Astrocyte (in vitro differentiated cells and primary cell): ENCODE data around the gene RNH1. TPM values are rescaled to one million over a fixed set of nuclear protein-coding genes. Genes with fewer than 3 reads are reported as not detected.

ENCODE experiments used
- DNase-seq: peaks from one replicate; pipeline ENCODE4 v3.0.0-alpha.2; 2010; ENCODE audit warnings: low read depth
- FAIRE-seq: peaks from 2 replicates; lab custom pipeline; 2011; peaks lifted over from hg19 to GRCh38; lab: Jason Lieb, UNC
- H2AFZ ChIP-seq: 2 replicates; pipeline ENCODE4 v1.6.0; 2012; ENCODE audit warnings: low read depth, low read length, inconsistent platforms
- H3K27ac ChIP-seq: 2 replicates; pipeline ENCODE4 v1.5.1; 2011; ENCODE audit warnings: low read depth, low read length, inconsistent platforms
- H3K27me3 ChIP-seq: 2 replicates; pipeline ENCODE4 v1.6.0; 2011; ENCODE audit warnings: low read length, inconsistent platforms; ENCODE audit not compliant: insufficient read depth
- H3K36me3 ChIP-seq: 2 replicates; pipeline ENCODE4 v1.5.1; 2011; ENCODE audit warnings: low read length, inconsistent platforms; ENCODE audit not compliant: insufficient read depth
- H3K4me1 ChIP-seq: 2 replicates; pipeline ENCODE4 v1.5.1; 2011; ENCODE audit warnings: low read length, inconsistent platforms; ENCODE audit not compliant: insufficient read depth
- H3K4me2 ChIP-seq: 2 replicates; pipeline ENCODE4 v1.6.0; 2012; ENCODE audit warnings: low read length, inconsistent platforms
- H3K4me3 ChIP-seq: 2 replicates; pipeline ENCODE4 v1.5.1; 2011; ENCODE audit warnings: low read depth, mild to moderate bottlenecking, low read length, inconsistent platforms; ENCODE audit not compliant: insufficient read depth
- H3K79me2 ChIP-seq: 2 replicates; pipeline ENCODE4 v1.6.0; 2012; ENCODE audit warnings: mild to moderate bottlenecking, low read length, inconsistent platforms; ENCODE audit not compliant: insufficient read depth
- H3K9ac ChIP-seq: 2 replicates; pipeline ENCODE4 v1.6.0; 2012; ENCODE audit warnings: mild to moderate bottlenecking, low read length, inconsistent platforms
- H3K9me3 ChIP-seq: 2 replicates; pipeline ENCODE4 v1.5.1; 2012; ENCODE audit warnings: low read depth, mild to moderate bottlenecking, low read length, inconsistent platforms; ENCODE audit not compliant: insufficient read depth
- H4K20me1 ChIP-seq: 2 replicates; pipeline ENCODE4 v1.6.0; 2012; ENCODE audit warnings: low read length, inconsistent platforms; ENCODE audit not compliant: insufficient read depth
- H3K27ac Mint-ChIP-seq: one replicate; pipeline ENCODE4 v1.8.0; 2021; ENCODE audit warnings: mild to moderate bottlenecking, mixed read lengths; ENCODE audit not compliant: unreplicated experiment
- H3K27me3 Mint-ChIP-seq: one replicate; pipeline ENCODE4 v1.8.0; 2021; ENCODE audit warnings: low read depth, mixed read lengths; ENCODE audit not compliant: unreplicated experiment
- H3K36me3 Mint-ChIP-seq: one replicate; pipeline ENCODE4 v1.8.0; 2021; ENCODE audit warnings: low read depth, mixed read lengths; ENCODE audit not compliant: unreplicated experiment
- H3K4me1 Mint-ChIP-seq: one replicate; pipeline ENCODE4 v1.8.0; 2021; ENCODE audit warnings: low read depth, mixed read lengths; ENCODE audit not compliant: unreplicated experiment
- H3K4me3 Mint-ChIP-seq: one replicate; pipeline ENCODE4 v1.8.0; 2021; ENCODE audit warnings: mild to moderate bottlenecking, moderate library complexity, mixed read lengths; ENCODE audit not compliant: unreplicated experiment
- H3K9me3 Mint-ChIP-seq: one replicate; pipeline ENCODE4 v1.8.0; 2021; ENCODE audit warnings: mild to moderate bottlenecking, mixed read lengths; ENCODE audit not compliant: unreplicated experiment
- EZH2 ChIP-seq: IDR thresholded peaks from 2 replicates; pipeline ENCODE4 v1.6.1; 2012; ENCODE audit warnings: mild to moderate bottlenecking, low read length, inconsistent platforms; ENCODE audit not compliant: insufficient read depth
- total RNA-seq: library from RNA; stranded (reverse); gene quantifications from 2 replicates; pipeline ENCODE4 v1.2.1, GENCODE V29; 2021
- TF ChIP-seq, protein P1 (sequence below): IDR thresholded peaks from 2 replicates; pipeline ENCODE4 v1.5.1; 2011; ENCODE audit warnings: low read depth, mild to moderate bottlenecking, inconsistent platforms, low read length, moderate library complexity; ENCODE audit not compliant: insufficient read depth

Gene RNH1
- total RNA-seq, 1 donor from 2014 or later, result 117 TPM

DNA sequence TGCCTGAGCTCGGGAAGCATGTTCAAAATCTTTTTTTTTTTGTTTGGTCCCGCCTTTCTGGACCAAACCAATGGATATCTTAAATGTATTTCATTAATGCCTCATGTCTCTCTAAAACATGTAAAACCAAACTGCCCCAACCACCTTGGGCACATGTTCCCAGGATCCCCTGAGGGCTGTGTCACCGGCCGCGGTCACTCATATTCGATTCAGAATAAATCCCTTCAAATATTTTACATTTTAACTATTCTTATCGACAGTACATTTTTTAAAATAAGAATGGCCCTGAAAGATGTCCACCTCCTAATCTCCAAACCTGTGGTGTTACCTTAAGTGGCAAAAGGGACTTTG lies 2.1 kb downstream of the RNH1 start:
- Histone ChIP-seq H3K36me3 (peaks cover 5% of the 10 kb centered on the region), H3K27me3 (no peaks in the 10 kb centered on the region), H3K4me1 (peaks cover 32% of the 10 kb centered on the region), H3K4me2 (peak overlapping the region; percentile 95), H2AFZ (no peak overlapping the region), H3K79me2 (peaks cover 70% of the 10 kb centered on the region), H4K20me1 (peaks cover 24% of the 10 kb centered on the region), H3K9me3 (no peaks in the 10 kb centered on the region), H3K4me3 (peak overlapping the region; percentile 89), H3K27ac (no peak overlapping the region), H3K9ac (peak overlapping the region; percentile 75)
- Mint-ChIP-seq H3K27ac (peak overlapping the region; percentile 100), H3K4me3 (peak overlapping the region; percentile 98), H3K27me3 (no peaks in the 10 kb centered on the region), H3K9me3 (no peaks in the 10 kb centered on the region), H3K4me1 (peaks cover 12% of the 10 kb centered on the region), H3K36me3 (peaks cover 7% of the 10 kb centered on the region)
- FAIRE-seq, result no peak
- no peak for DNase-seq
- no peak for TF ChIP-seq EZH2
- TF ChIP-seq, protein P1, sequence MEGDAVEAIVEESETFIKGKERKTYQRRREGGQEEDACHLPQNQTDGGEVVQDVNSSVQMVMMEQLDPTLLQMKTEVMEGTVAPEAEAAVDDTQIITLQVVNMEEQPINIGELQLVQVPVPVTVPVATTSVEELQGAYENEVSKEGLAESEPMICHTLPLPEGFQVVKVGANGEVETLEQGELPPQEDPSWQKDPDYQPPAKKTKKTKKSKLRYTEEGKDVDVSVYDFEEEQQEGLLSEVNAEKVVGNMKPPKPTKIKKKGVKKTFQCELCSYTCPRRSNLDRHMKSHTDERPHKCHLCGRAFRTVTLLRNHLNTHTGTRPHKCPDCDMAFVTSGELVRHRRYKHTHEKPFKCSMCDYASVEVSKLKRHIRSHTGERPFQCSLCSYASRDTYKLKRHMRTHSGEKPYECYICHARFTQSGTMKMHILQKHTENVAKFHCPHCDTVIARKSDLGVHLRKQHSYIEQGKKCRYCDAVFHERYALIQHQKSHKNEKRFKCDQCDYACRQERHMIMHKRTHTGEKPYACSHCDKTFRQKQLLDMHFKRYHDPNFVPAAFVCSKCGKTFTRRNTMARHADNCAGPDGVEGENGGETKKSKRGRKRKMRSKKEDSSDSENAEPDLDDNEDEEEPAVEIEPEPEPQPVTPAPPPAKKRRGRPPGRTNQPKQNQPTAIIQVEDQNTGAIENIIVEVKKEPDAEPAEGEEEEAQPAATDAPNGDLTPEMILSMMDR, result no peak

DNA sequence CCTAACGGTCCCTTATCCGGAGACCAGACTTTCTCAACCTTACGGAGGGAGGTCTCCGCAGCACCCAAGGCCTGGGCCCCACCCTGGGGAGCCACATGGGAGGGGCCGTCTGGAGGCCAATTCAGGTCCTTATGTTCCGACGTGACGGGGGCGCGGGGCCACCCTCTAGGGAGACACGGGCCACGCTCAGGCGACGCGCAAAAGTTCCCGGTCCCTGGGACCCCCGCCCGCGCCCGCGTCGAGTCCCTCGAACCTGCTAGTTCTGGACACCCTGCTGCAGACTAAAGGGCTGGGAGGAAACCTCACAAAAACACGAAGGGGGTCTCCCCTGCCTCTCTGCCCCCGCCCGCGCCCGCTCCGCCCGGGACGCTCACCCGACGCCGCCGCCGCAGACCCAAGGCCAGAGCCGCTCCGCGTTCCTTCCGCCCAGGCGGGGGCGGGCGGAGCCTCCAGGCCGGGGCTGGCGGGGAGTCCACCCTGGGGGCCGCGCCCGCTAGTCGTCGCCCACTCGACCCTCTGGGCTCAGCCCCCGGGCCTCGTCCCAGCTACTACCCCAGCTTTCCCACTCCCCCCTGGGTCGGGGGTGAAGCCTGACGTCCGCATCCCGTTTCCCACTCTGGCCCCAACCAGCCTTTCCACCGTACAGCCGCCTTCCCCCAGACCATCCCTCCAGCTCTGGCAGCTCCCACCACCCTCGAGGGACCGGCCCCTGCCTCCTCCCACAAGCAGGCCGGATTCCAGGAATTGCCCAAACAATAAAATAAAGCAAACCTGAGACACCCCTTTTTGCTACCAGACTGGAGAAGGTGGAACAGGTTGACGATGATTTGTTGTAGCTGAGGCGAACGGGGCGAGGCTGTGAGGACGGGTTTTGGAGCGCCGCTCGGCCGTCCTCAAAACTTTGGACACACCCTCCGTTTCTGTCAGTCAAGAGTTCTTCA lies 2.7 kb downstream of the RNH1 start:
- TF ChIP-seq EZH2, result no peak
- TF ChIP-seq, protein P1, result no peak
- Histone ChIP-seq H3K9ac (peak overlapping the region; percentile 75), H3K4me1 (peaks cover 32% of the 10 kb centered on the region), H3K36me3 (peaks cover 5% of the 10 kb centered on the region), H3K4me2 (peak overlapping the region; percentile 95), H2AFZ (peak overlapping the region; percentile 35), H4K20me1 (peaks cover 24% of the 10 kb centered on the region), H3K4me3 (peak overlapping the region; percentile 51), H3K9me3 (no peaks in the 10 kb centered on the region), H3K27me3 (no peaks in the 10 kb centered on the region), H3K27ac (peak overlapping the region; percentile 60), H3K79me2 (peaks cover 67% of the 10 kb centered on the region)
- peaks cover 12% of the 10 kb centered on the region for H3K4me1 Mint-ChIP-seq
- peaks cover 9% of the 10 kb centered on the region for H3K36me3 Mint-ChIP-seq
- H3K9me3 Mint-ChIP-seq, result no peaks in the 10 kb centered on the region
- FAIRE-seq (no peak), DNase-seq (peak; percentile 17)
- H3K4me3 Mint-ChIP-seq, result peak overlapping the region; percentile 98
- H3K27ac Mint-ChIP-seq, result peak overlapping the region; percentile 100
- H3K27me3 Mint-ChIP-seq, result no peaks in the 10 kb centered on the region
